ENCODE measurements around the gene ADAM12. TPM values are rescaled to one million over a fixed set of nuclear protein-coding genes. Genes with fewer than 3 reads are reported as not detected.

ADAM12 gene
- total RNA-seq, 1 donor from 2014 or later = 0.98 TPM

DNA sequence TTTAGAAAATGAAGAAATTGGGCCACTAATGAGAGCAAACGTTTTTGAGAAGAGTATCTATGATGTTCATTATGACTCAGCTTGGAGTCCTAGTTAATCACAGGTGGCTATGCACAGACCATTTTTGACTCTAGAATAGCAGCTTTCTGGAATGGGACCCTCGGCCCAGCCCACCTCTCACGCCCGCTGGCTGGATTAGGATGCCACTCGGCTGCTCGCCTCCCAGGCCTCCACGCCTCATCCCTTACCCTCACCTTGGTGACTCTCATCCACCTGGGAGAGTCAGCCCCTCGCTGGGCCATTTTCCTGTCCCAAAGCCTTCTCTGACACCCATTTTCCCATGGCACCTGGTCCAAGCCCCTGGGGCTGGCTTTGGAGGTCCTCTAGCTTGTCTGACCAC lies 173.6 kb downstream of the ADAM12 start:
- no peak for ATAC-seq
- Histone ChIP-seq H3K4me1 (no peaks in the 10 kb centered on the region), H3K4me3 (no peak overlapping the region), H3K27me3 (no peaks in the 10 kb centered on the region), H3K36me3 (no peaks in the 10 kb centered on the region), H3K27ac (no peak overlapping the region), H3K9me3 (no peaks in the 10 kb centered on the region)
- TF ChIP-seq, protein P1, sequence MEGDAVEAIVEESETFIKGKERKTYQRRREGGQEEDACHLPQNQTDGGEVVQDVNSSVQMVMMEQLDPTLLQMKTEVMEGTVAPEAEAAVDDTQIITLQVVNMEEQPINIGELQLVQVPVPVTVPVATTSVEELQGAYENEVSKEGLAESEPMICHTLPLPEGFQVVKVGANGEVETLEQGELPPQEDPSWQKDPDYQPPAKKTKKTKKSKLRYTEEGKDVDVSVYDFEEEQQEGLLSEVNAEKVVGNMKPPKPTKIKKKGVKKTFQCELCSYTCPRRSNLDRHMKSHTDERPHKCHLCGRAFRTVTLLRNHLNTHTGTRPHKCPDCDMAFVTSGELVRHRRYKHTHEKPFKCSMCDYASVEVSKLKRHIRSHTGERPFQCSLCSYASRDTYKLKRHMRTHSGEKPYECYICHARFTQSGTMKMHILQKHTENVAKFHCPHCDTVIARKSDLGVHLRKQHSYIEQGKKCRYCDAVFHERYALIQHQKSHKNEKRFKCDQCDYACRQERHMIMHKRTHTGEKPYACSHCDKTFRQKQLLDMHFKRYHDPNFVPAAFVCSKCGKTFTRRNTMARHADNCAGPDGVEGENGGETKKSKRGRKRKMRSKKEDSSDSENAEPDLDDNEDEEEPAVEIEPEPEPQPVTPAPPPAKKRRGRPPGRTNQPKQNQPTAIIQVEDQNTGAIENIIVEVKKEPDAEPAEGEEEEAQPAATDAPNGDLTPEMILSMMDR (IDR thresholded peaks at IDR 0.05) = no peak
- no peak for DNase-seq
- intact Hi-C loops (cut with DNase I) = no loop called here

DNA sequence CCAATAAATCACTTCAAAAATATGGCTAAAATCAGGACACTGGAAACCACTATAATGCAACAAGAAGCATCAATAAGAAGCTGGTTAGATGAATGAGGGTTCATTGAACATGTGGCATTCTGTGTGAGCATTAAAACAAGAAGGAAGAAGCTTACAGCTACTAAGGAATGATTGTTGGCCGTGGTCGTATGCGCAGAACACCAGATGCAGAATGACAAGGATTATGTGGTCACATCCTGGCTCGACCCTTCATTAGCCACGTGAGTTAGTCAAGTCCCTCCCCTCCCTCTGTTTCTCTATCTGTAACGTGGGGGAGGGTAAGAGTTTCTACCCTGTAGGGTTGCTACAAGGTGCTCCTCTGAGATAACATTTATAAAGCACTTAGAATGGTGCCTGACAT lies 174.3 kb downstream of the ADAM12 start:
- H3K9me3 ChIP-seq = no peaks in the 10 kb centered on the region
- H3K4me3 ChIP-seq = no peak overlapping the region
- H3K27me3 ChIP-seq = no peaks in the 10 kb centered on the region
- TF ChIP-seq, protein P1 (IDR thresholded peaks at IDR 0.05) = no peak
- no peaks in the 10 kb centered on the region for H3K4me1 ChIP-seq
- no peak for ATAC-seq
- no peak overlapping the region for H3K27ac ChIP-seq
- intact Hi-C loops (cut with DNase I) = no loop called here
- H3K36me3 ChIP-seq = no peaks in the 10 kb centered on the region
- no peak for DNase-seq

DNA sequence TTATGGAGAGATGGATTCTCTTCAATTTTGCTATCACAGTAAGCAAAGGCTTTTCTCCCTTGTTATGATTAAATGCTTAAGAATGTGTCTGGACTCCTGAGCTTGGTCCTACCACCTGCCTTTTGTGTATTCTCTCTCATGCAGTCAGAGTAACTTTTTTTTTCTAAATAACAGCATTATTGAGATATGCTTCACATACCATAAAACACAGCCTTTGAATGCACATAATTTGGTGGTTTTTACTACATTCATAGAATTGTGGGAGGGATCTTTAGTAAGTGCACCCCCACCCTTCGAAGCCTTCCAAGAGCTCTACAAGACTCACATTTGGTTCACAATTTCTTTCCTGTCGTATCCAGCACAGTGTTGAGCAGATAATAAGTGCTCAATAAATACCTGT lies 175.5 kb downstream of the ADAM12 start:
- H3K9me3 ChIP-seq = no peaks in the 10 kb centered on the region
- intact Hi-C loops (cut with DNase I) = no loop called here

DNA sequence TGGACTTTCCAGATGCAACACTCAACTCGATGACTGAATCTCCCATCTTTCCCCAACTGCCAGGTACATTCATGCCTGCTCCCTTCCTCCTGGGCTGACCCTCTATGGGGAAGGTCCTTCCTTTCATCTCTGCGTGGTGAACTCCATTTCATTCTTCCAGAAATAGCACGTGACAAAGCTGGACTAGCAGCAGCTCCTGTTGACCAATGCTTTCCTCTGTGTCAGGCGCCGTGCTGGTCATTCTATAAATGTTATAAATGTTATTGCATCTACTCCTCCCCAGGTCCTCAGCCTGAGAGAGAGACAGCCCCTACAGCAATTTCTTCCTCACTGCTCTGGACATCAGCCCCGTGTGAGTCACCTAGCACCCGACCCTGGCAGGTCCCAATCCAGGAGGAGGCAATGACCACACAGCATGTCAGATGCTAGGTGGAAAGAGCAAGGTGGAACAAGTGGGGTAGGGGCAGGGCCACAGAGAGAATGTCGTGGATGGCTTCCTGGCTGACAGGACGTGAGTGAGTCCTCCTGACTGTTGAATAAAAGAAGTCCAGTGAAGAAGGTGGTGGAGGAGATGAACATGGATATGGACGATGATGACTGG lies 178.1 kb downstream of the ADAM12 start:
- Histone ChIP-seq H3K36me3 (no peaks in the 10 kb centered on the region), H3K4me1 (no peaks in the 10 kb centered on the region), H3K27ac (no peak overlapping the region), H3K4me3 (no peak overlapping the region), H3K9me3 (no peaks in the 10 kb centered on the region), H3K27me3 (no peaks in the 10 kb centered on the region)
- TF ChIP-seq, protein P1 (IDR thresholded peaks at IDR 0.05) = no peak
- no peak for DNase-seq
- no peak for ATAC-seq
- intact Hi-C loops (cut with DNase I) = no loop called here

More for the DNA sequence above, 175.5 kb downstream of the ADAM12 start:
- DNase-seq (no peak), ATAC-seq (no peak)
- TF ChIP-seq, protein P1 (IDR thresholded peaks at IDR 0.05) = no peak
- no peaks in the 10 kb centered on the region for H3K36me3 ChIP-seq
- H3K4me3 ChIP-seq = no peak overlapping the region
- H3K4me1 ChIP-seq = no peaks in the 10 kb centered on the region
- H3K27me3 ChIP-seq = no peaks in the 10 kb centered on the region
- no peak overlapping the region for H3K27ac ChIP-seq

DNA sequence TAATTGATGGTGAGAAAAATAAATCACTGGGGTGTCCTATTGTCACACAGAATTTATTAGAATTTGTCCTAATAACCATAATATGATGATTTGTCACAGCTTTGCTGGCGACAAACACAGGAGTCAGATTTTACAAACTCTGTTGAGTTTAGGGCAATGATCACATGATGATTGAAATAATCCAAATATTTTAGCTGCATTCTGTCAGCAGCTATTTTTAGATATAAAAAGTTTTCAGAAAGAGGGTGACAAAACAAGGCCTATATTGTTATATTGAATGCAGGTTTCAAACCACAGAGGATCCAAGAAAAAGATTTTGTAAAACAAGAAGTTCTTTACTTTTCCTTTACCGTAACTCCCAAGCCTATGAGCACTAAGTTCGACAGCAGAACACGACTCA lies 178.8 kb downstream of the ADAM12 start:
- Histone ChIP-seq H3K4me1 (no peaks in the 10 kb centered on the region), H3K27ac (no peak overlapping the region), H3K27me3 (no peaks in the 10 kb centered on the region), H3K4me3 (no peak overlapping the region), H3K36me3 (no peaks in the 10 kb centered on the region), H3K9me3 (no peaks in the 10 kb centered on the region)
- intact Hi-C loops (cut with DNase I) = no loop called here
- TF ChIP-seq, protein P1 (IDR thresholded peaks at IDR 0.05) = no peak
- DNase-seq = no peak
- ATAC-seq = no peak

All from upper lobe of right lung (tissue), 1 donor.